NCI-H345 (cell line): Measurements from ENCODE around the gene ZNF792.
"Not testable (repeated sequence)": the region's sequence is repeated elsewhere in the genome, so short reads cannot be mapped to it uniquely, and the experiment has no call there.

Experiments
- DNase-seq: peaks from one replicate; lab custom pipeline; 2025; lab: John Stamatoyannopoulos, UW

ZNF792 gene

DNA sequence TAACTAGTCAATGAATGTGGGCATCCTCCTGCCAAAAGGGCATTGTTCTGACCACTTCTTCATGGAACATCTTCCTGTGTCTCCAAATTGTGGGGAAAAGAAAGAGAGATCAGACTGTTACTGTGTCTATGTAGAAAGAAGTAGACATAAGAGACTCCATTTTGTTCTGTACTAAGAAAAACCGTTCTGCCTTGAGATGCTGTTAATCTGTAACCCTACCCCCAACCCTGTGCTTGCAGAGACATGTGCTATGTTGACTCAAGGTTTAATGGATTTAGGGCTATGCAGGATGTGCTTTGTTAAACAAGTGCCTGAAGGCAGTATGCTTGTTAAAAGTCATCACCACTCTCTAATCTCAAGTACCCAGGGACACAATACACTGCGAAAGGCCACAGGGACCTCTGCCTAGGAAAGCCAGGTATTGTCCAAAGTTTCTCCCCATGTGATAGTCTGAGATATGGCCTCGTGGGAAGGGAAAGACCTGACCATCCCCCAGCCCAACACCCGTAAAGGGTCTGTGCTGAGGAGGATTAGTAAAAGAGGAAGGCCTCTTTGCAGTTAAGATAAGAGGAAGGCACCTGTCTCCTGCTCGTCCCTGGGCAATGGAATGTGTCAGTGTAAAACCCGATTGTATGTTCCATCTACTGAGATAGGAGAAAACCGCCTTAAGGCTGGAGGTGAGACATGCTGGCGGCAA lies 43.8 kb downstream of the ZNF792 start:
- peak; percentile 75 for DNase-seq

DNA sequence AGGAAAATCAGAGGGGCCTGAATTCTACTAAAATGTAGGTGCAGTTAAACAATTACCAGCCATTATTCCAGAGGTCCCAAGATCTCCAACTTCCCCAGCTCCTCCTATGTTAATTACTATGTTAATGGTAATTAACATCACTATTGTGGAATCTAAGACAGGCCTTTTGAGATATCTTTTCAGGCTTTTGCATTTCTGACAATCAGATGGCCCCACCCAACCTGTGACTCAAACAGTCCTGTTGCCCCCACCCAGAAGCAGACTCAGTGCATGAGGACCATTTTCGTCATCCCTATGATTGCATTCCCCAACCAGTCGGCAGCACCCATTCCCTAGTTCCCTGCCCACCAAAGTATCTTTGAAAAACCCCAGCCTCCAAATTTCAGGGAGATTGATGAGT lies 45.8 kb downstream of the ZNF792 start:
- no peak for DNase-seq

DNA sequence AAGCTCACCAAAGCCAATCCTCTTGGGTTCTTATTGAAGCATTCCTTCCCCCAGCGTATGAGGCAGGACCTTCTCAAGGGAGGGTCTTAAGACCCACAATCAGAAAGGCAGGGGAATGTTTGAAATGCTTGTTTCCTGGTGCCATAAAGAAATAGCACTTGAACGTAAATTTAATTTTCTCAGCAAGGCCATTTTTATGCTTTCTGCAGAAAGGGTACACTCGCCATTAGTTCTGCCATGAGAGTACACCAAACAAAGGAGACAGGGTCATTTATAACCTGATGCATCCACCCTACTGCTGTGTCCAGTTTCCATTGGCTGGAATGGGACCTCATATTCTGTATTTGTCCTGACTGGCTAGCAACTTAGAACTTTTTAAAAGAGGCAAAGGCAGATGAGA lies 46.9 kb downstream of the ZNF792 start:
- DNase-seq: not testable (repeated sequence)

DNA sequence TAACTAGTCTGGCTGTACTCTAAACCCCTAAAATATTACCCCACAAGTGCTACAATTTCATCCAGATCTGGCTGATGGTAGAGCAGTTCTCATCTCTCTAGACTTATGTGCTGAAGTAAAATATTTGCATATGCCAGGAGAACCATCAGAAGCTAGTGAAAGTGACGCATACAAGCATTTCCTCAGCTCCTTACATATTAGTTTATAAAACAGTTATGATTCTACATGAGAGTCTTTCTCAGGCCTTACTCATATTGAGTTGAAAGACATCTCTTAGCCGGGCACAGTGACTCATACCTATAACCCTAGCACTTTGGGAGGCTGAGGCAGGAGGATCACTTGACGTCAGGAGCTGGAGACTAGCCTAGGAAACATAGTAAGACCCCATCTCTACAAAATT lies 53.3 kb downstream of the ZNF792 start:
- no peak for DNase-seq
